Measurements from ENCODE around the gene TBC1D7. TPM values are rescaled to one million over a fixed set of nuclear protein-coding genes. Genes with fewer than 3 reads are reported as not detected.

Gene TBC1D7
- 10 to 100 TPM; 13.8 to 16.4 TPM for total RNA-seq

GRCh38 chr6:13328076-13328874 is at the start of gene TBC1D7:
Gene TBC1D7 (minus strand): TSS chr6:13328537. CDS start chr6:13326898, 1,639 bp downstream.
- H3K4me3 Mint-ChIP-seq = peak within 1 kb of the TSS; percentile 88
- no peaks in the 10 kb centered on the region for H3K27me3 Mint-ChIP-seq
- DNase-seq (peak; percentile 96), ATAC-seq (peak; percentile 91)
- peaks cover 17% of the 10 kb centered on the region for H3K4me1 Mint-ChIP-seq
- ChIA-PET CTCF (interaction anchor here (0.6 to 3.3 kb wide), 10 partner anchors 9 to 287 kb away, joined by 3 to 21 read pairs (median 6); partner anchors contain the start of genes NOL7 and SIRT5), POLR2A (interaction anchor here (0.5 to 2.4 kb wide), 9 partner anchors 26 to 486 kb away, joined by 3 to 12 read pairs (median 4); partner anchors contain the start of genes MCUR1, NOL7 and SIRT5)
- H3K27ac Mint-ChIP-seq = peak within 1 kb of the TSS; percentile 95
- H3K36me3 Mint-ChIP-seq (ENCODE audit: low read depth) = peaks cover 9% of the 10 kb centered on the region
- intact Hi-C loops (cut with DNase I, micrococcal nuclease) = loop anchor here (1.0 to 2.0 kb wide), 10 partner anchors 25 to 486 kb away; partner anchors contain the start of genes GFOD1 (in 1 of the 2), MCUR1 (in 1 of the 2), NOL7 (in 1 of the 2) and RANBP9 (in 1 of the 2)
- no peaks in the 10 kb centered on the region for H3K9me3 Mint-ChIP-seq (ENCODE audit: low read depth)

DNA sequence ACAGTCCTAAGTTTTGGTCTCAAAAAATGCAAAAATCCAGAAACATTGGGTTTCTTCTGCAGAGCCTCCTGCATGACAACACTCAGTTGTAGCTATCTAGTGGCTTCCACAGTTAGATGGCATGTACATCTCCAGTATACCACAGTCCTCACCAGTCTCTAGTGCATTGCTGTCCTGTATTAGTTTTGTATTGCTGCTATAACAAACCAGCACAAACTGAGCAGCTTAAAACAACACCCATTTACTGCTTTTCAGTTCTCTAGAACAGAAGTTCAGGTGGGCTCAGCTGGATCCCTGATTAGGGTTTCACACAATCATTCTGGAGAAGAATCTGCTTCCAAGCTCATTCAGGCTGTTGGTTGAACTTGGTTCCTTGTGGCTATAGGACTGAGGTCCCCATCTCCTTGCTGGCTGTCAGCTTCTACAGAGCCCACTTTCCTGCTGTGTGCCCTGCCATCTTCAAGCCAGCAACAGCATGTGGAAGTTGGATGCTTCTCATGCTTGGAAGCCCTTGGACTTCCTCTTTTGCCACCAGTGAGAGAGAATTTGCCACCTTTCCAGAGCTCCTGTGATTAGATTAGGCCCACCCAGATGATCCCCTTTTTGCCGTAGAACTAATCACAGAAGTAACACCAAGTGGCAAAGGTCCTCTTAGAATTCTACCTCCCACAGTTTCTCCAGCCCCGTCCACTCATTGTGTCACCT is 48.9 kb upstream of the TBC1D7 start:
- peaks cover 1% of the 10 kb centered on the region for H3K27me3 Mint-ChIP-seq
- H3K9me3 Mint-ChIP-seq (ENCODE audit: low read depth) = no peaks in the 10 kb centered on the region
- intact Hi-C loops (cut with DNase I, micrococcal nuclease) = no loop called here
- no peak overlapping the region for H3K4me3 Mint-ChIP-seq
- ChIA-PET POLR2A (no interaction called here), CTCF (no interaction called here)
- ATAC-seq (no peak), DNase-seq (no peak)
- no peak overlapping the region for H3K27ac Mint-ChIP-seq
- H3K4me1 Mint-ChIP-seq = peaks cover 19% of the 10 kb centered on the region
- peaks cover 5% of the 10 kb centered on the region for H3K36me3 Mint-ChIP-seq (ENCODE audit: low read depth)

- Mint-ChIP-seq H3K4me3 (no peak overlapping the region), H3K27ac (peak overlapping the region; percentile 51), H3K4me1 (peaks cover 19% of the 10 kb centered on the region), H3K27me3 (peaks cover 1% of the 10 kb centered on the region), H3K9me3 (ENCODE audit: low read depth) (no peaks in the 10 kb centered on the region), H3K36me3 (ENCODE audit: low read depth) (peaks cover 2% of the 10 kb centered on the region)
- DNase-seq (peak; percentile 73), ATAC-seq (peak; percentile 92)
- intact Hi-C loops (cut with DNase I, micrococcal nuclease) = loop anchor here (1.0 to 2.0 kb wide), 3 partner anchors 19 to 53 kb away; no protein-coding TSS in a partner anchor
- ChIA-PET POLR2A (interaction anchor here (0.9 to 1.1 kb wide), 2 partner anchors 21 to 79 kb away, joined by 4 to 6 read pairs; no protein-coding TSS in a partner anchor), CTCF (interaction anchor here (0.9 to 1.3 kb wide), 5 partner anchors 20 to 54 kb away, joined by 3 to 4 read pairs (median 3); no protein-coding TSS in a partner anchor)
Measured at GRCh38 chr6:13375360-13375878, 47.1 kb upstream of the TBC1D7 start.

- CTCF ChIA-PET = interaction anchor here (0.6 kb wide), 1 partner anchor 15 kb away, joined by 3 read pairs; no protein-coding TSS in a partner anchor
- H3K4me1 Mint-ChIP-seq = peaks cover 19% of the 10 kb centered on the region
- no peak overlapping the region for H3K27ac Mint-ChIP-seq
Measured at GRCh38 chr6:13373919-13374318, 45.6 kb upstream of the TBC1D7 start.

GRCh38 chr6:13373488-13373886 is 45.1 kb upstream of the TBC1D7 start:
- H3K27me3 Mint-ChIP-seq = peaks cover 1% of the 10 kb centered on the region
- H3K4me1 Mint-ChIP-seq = peaks cover 19% of the 10 kb centered on the region
- no peak overlapping the region for H3K4me3 Mint-ChIP-seq
- ChIA-PET CTCF (interaction anchor here (0.7 kb wide), 1 partner anchor 256 kb away, joined by 4 read pairs; no protein-coding TSS in a partner anchor), POLR2A (no interaction called here)
- intact Hi-C loops (cut with DNase I, micrococcal nuclease) = no loop called here
- no peak overlapping the region for H3K27ac Mint-ChIP-seq
- DNase-seq (no peak), ATAC-seq (no peak)
- H3K36me3 Mint-ChIP-seq (ENCODE audit: low read depth) = peaks cover 2% of the 10 kb centered on the region
- no peaks in the 10 kb centered on the region for H3K9me3 Mint-ChIP-seq (ENCODE audit: low read depth)

More at GRCh38 chr6:13373919-13374318, 45.6 kb upstream of the TBC1D7 start:
- Mint-ChIP-seq H3K27me3 (peaks cover 1% of the 10 kb centered on the region), H3K9me3 (ENCODE audit: low read depth) (no peaks in the 10 kb centered on the region), H3K36me3 (ENCODE audit: low read depth) (peaks cover 2% of the 10 kb centered on the region), H3K4me3 (no peak overlapping the region)
- intact Hi-C loops (cut with DNase I, micrococcal nuclease) = loop anchor here in 1 of 2 experiments (2.0 kb wide), 1 partner anchor 17 kb away; no protein-coding TSS in a partner anchor
- POLR2A ChIA-PET = no interaction called here
- DNase-seq (no peak), ATAC-seq (no peak)

DNA sequence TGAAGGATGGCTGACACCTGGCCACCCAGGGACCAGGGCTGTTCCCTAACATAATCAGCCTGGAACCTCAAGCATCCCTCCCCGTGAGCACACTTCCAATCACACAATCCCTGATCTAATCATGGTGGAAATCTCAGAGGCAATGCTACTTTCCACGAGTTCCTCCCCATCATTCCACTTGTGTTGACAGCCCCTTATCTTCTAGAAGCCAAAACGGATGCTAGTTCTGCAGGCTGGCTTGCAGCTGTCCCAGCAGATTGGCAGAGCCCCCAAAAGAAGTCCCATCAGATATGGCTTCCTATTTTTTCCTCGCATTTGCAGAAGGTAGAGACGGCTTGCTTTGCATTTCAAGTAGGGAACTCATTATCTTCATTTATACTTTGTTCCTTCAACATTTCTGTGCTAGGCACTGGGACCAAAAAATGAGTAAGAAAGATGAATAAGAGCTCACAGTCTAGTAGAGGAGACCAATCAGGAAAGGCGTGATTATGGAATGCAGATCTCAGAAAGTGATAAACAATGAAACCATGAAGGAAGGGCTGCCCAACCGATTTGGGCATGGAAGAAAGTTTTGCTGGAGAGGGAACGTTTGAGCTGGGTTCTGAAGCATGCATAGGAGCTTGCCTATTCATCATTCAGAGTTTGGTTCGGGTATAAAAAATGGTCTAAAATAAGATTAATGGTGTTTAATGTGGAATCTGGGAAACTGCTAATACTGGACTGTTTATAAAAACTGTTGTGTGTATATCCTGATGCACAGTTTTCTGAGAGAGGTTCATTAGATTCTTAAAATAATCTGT is 44.6 kb upstream of the TBC1D7 start:
- POLR2A ChIA-PET = no interaction called here
- H3K9me3 Mint-ChIP-seq (ENCODE audit: low read depth) = no peaks in the 10 kb centered on the region
- H3K27me3 Mint-ChIP-seq = peaks cover 1% of the 10 kb centered on the region
- CTCF ChIA-PET = interaction anchor here (0.6 to 1.2 kb wide), 5 partner anchors 15 to 397 kb away, joined by 3 to 5 read pairs (median 4); no protein-coding TSS in a partner anchor
- H3K4me3 Mint-ChIP-seq = no peak overlapping the region
- DNase-seq = no peak
- intact Hi-C loops (cut with DNase I, micrococcal nuclease) = no loop called here
- H3K27ac Mint-ChIP-seq = no peak overlapping the region
- peaks cover 2% of the 10 kb centered on the region for H3K36me3 Mint-ChIP-seq (ENCODE audit: low read depth)
- no peak for ATAC-seq
- peaks cover 19% of the 10 kb centered on the region for H3K4me1 Mint-ChIP-seq

GRCh38 chr6:13372076-13372475 is 43.7 kb upstream of the TBC1D7 start:
- no peak overlapping the region for H3K27ac Mint-ChIP-seq
- no peaks in the 10 kb centered on the region for H3K9me3 Mint-ChIP-seq (ENCODE audit: low read depth)
- H3K4me1 Mint-ChIP-seq = peaks cover 19% of the 10 kb centered on the region
- no peak overlapping the region for H3K4me3 Mint-ChIP-seq
- intact Hi-C loops (cut with DNase I, micrococcal nuclease) = no loop called here
- ChIA-PET CTCF (interaction anchor here (0.6 to 1.2 kb wide), 6 partner anchors 12 to 426 kb away, joined by 3 to 5 read pairs (median 4); no protein-coding TSS in a partner anchor), POLR2A (no interaction called here)
- DNase-seq (no peak), ATAC-seq (no peak)
- peaks cover 1% of the 10 kb centered on the region for H3K27me3 Mint-ChIP-seq
- peaks cover 2% of the 10 kb centered on the region for H3K36me3 Mint-ChIP-seq (ENCODE audit: low read depth)

GRCh38 chr6:13371421-13372072 is 43.2 kb upstream of the TBC1D7 start:
- H3K9me3 Mint-ChIP-seq (ENCODE audit: low read depth) = no peaks in the 10 kb centered on the region
- CTCF ChIA-PET = interaction anchor here (0.9 to 1.2 kb wide), 4 partner anchors 12 to 427 kb away, joined by 3 to 5 read pairs (median 4); no protein-coding TSS in a partner anchor

DNA sequence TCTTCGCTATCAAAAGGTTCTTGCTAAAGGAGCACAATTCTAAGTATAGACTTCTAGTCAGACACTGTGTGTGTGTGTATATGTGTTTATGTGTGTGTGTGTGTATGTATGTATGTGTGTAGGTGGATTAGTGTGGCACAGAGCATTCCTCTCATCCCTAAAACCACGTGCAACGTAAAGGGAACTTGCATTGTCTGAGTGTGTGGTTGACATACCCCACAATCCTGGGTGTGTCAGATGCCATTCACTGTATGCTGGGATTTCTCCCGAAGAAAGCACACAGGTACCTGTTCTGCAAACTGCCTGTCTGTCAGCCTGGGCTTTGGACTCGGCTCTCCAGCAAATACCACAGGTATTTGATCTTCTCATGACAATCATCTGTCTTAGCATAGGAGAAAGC is 42.3 kb upstream of the TBC1D7 start:
- ATAC-seq (no peak), DNase-seq (no peak)
- intact Hi-C loops (cut with DNase I, micrococcal nuclease) = no loop called here
- Mint-ChIP-seq H3K9me3 (ENCODE audit: low read depth) (no peaks in the 10 kb centered on the region), H3K36me3 (ENCODE audit: low read depth) (no peaks in the 10 kb centered on the region), H3K27ac (no peak overlapping the region), H3K4me3 (no peak overlapping the region), H3K4me1 (peaks cover 15% of the 10 kb centered on the region), H3K27me3 (peaks cover 1% of the 10 kb centered on the region)
- ChIA-PET CTCF (no interaction called here), POLR2A (no interaction called here)

More at GRCh38 chr6:13371421-13372072, 43.2 kb upstream of the TBC1D7 start:
- Mint-ChIP-seq H3K27me3 (peaks cover 1% of the 10 kb centered on the region), H3K4me3 (no peak overlapping the region), H3K4me1 (peaks cover 19% of the 10 kb centered on the region), H3K36me3 (ENCODE audit: low read depth) (peaks cover 2% of the 10 kb centered on the region), H3K27ac (no peak overlapping the region)
- no peak for DNase-seq
- no peak for ATAC-seq
- POLR2A ChIA-PET = no interaction called here
- intact Hi-C loops (cut with DNase I, micrococcal nuclease) = no loop called here

DNA sequence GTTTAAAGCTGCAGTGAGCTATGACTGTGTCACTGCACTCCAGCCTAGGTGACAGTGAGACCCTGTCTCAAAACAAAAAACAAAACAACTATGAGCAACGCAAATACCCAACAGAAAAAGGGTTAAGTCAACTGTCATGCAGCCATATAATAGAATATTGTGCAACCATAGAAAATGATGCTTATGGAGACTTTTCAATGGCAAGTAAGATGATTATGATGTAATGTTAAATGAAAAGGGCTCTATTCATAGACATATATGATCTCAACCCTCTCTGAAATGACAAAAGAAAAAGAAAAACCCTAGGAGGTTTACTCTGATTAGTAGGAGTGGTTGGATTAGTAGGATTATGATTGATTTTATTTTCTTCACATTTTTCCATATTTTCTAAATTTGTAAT is 41.3 kb upstream of the TBC1D7 start:
- DNase-seq = no peak
- POLR2A ChIA-PET = interaction anchor here (0.5 kb wide), 1 partner anchor 250 kb away, joined by 3 read pairs; no protein-coding TSS in a partner anchor
- CTCF ChIA-PET = interaction anchor here (0.8 kb wide), 1 partner anchor 62 kb away, joined by 4 read pairs; no protein-coding TSS in a partner anchor
- intact Hi-C loops (cut with DNase I, micrococcal nuclease) = no loop called here
- Mint-ChIP-seq H3K27ac (no peak overlapping the region), H3K36me3 (ENCODE audit: low read depth) (peaks cover 3% of the 10 kb centered on the region), H3K4me1 (peaks cover 8% of the 10 kb centered on the region), H3K27me3 (peaks cover 1% of the 10 kb centered on the region), H3K9me3 (ENCODE audit: low read depth) (no peaks in the 10 kb centered on the region), H3K4me3 (no peak overlapping the region)
- no peak for ATAC-seq
